Neural progenitor cell (in vitro differentiated cells): Measurements from ENCODE around the gene PFDN1. TPM values are rescaled to one million over a fixed set of nuclear protein-coding genes. Genes with fewer than 3 reads are reported as not detected.

Experiments
- DNase-seq: peaks from one replicate; pipeline ENCODE4 v3.0.0-alpha.2; 2016; ENCODE audit warnings: low spot score
- H2AFZ ChIP-seq: fragments of 200-600 bp; sonication (generic); replicated peaks from 2 replicates; pipeline ENCODE4 v1.6.1; 2016; ENCODE audit warnings: antibody characterized with exemption
- H3F3A ChIP-seq: fragments of 200-600 bp; sonication (generic); 2 replicates; pipeline ENCODE4 v1.6.1; 2016; ENCODE audit warnings: antibody characterized with exemption, low read depth
- H3K27ac ChIP-seq: fragments of 200-600 bp; sonication (generic); 2 replicates; pipeline ENCODE4 v1.5.1; 2016; ENCODE audit warnings: mild to moderate bottlenecking
- H3K27me3 ChIP-seq: fragments of 200-600 bp; sonication (generic); 2 replicates; pipeline ENCODE4 v1.6.1; 2016; ENCODE audit warnings: mild to moderate bottlenecking, moderate library complexity
- H3K36me3 ChIP-seq: fragments of 200-600 bp; sonication (generic); 2 replicates; pipeline ENCODE4 v1.5.1; 2016
- H3K4me1 ChIP-seq: fragments of 200-600 bp; sonication (generic); 2 replicates; pipeline ENCODE4 v1.6.1; 2016; ENCODE audit warnings: mixed run types
- H3K4me2 ChIP-seq: fragments of 200-600 bp; sonication (generic); 2 replicates; pipeline ENCODE4 v1.6.1; 2016
- H3K4me3 ChIP-seq: fragments of 200-600 bp; sonication (generic); 2 replicates; pipeline ENCODE4 v1.5.1; 2016
- H3K79me2 ChIP-seq: fragments of 200-600 bp; sonication (generic); 2 replicates; pipeline ENCODE4 v1.6.1; 2016; ENCODE audit warnings: low read depth
- H3K9ac ChIP-seq: fragments of 200-600 bp; sonication (generic); 2 replicates; pipeline ENCODE4 v1.6.1; 2016
- H3K9me3 ChIP-seq: fragments of 200-600 bp; sonication (generic); 2 replicates; pipeline ENCODE4 v1.5.1; 2016; ENCODE audit warnings: low read depth
- H4K20me1 ChIP-seq: fragments of 200-600 bp; sonication (generic); 2 replicates; pipeline ENCODE4 v1.6.1; 2016; ENCODE audit warnings: low read depth
- H3K27ac Mint-ChIP-seq: 3 replicates; pipeline ENCODE4 v1.8.0; 2021; ENCODE audit warnings: mixed read lengths
- H3K27me3 Mint-ChIP-seq: 2 replicates; pipeline ENCODE4 v1.8.0; 2022; ENCODE audit warnings: low read depth, mild to moderate bottlenecking, inconsistent platforms, moderate library complexity, mixed read lengths; ENCODE audit not compliant: insufficient read depth
- H3K36me3 Mint-ChIP-seq: 3 replicates; pipeline ENCODE4 v1.8.0; 2021; ENCODE audit warnings: mixed read lengths
- H3K4me1 Mint-ChIP-seq: 3 replicates; pipeline ENCODE4 v1.8.0; 2021; ENCODE audit warnings: mixed read lengths
- H3K4me3 Mint-ChIP-seq: 3 replicates; pipeline ENCODE4 v1.8.0; 2021; ENCODE audit warnings: mild to moderate bottlenecking, moderate library complexity, mixed read lengths
- H3K9me3 Mint-ChIP-seq: 3 replicates; pipeline ENCODE4 v1.8.0; 2020; ENCODE audit warnings: mixed read lengths
- CTCF ChIP-seq: fragments of 200-600 bp; sonication (generic); IDR thresholded peaks from 2 replicates; pipeline ENCODE4 v1.5.1; 2017; ENCODE audit warnings: antibody characterized with exemption, mild to moderate bottlenecking
- EZH2 ChIP-seq: fragments of 200-600 bp; sonication (generic); IDR thresholded peaks from 2 replicates; pipeline ENCODE4 v1.6.1; 2017; ENCODE audit warnings: antibody characterized with exemption, mild to moderate bottlenecking, moderate library complexity
- EZH2phosphoT487 ChIP-seq: fragments of 200-600 bp; sonication (generic); IDR thresholded peaks from 2 replicates; pipeline ENCODE4 v1.6.1; 2017; ENCODE audit warnings: antibody characterized with exemption
- total RNA-seq: library from RNA; depleted of rRNA; stranded (reverse); fragments of >200 nt; gene quantifications from 2 replicates; pipeline ENCODE4 v1.2.3, GENCODE V29; 2015; ENCODE audit warnings: low replicate concordance

The PFDN1 gene
- total RNA-seq, 1 donor from 2014 or later = 79.8 TPM

GRCh38 chr5:140309706-140310249 lies 6.9 kb upstream of the PFDN1 start:
- Histone ChIP-seq H3F3A (no peaks in the 10 kb centered on the region), H3K27me3 (no peaks in the 10 kb centered on the region), H3K9me3 (no peaks in the 10 kb centered on the region), H3K4me1 (no peaks in the 10 kb centered on the region), H2AFZ (no peak overlapping the region), H4K20me1 (no peaks in the 10 kb centered on the region), H3K79me2 (no peaks in the 10 kb centered on the region), H3K9ac (no peak overlapping the region), H3K4me2 (no peak overlapping the region), H3K27ac (no peak overlapping the region), H3K36me3 (no peaks in the 10 kb centered on the region), H3K4me3 (no peak overlapping the region)
- Mint-ChIP-seq H3K4me3 (no peak overlapping the region), H3K27me3 (peaks cover 2% of the 10 kb centered on the region), H3K4me1 (peaks cover 18% of the 10 kb centered on the region), H3K36me3 (no peaks in the 10 kb centered on the region), H3K9me3 (no peaks in the 10 kb centered on the region), H3K27ac (no peak overlapping the region)
- no peak for DNase-seq
- TF ChIP-seq EZH2phosphoT487 (no peak), EZH2 (no peak), CTCF (no peak)

- Histone ChIP-seq H3K4me3 (no peak overlapping the region), H4K20me1 (no peaks in the 10 kb centered on the region), H3K4me1 (peaks cover 13% of the 10 kb centered on the region), H3F3A (no peaks in the 10 kb centered on the region), H3K36me3 (no peaks in the 10 kb centered on the region), H3K4me2 (no peak overlapping the region), H3K79me2 (peaks cover 24% of the 10 kb centered on the region), H3K9ac (no peak overlapping the region), H2AFZ (no peak overlapping the region), H3K27me3 (no peaks in the 10 kb centered on the region), H3K27ac (no peak overlapping the region), H3K9me3 (no peaks in the 10 kb centered on the region)
- Mint-ChIP-seq H3K36me3 (no peaks in the 10 kb centered on the region), H3K27me3 (peaks cover 4% of the 10 kb centered on the region), H3K9me3 (no peaks in the 10 kb centered on the region), H3K4me1 (peaks cover 20% of the 10 kb centered on the region), H3K27ac (no peak overlapping the region), H3K4me3 (no peak overlapping the region)
- no peak for TF ChIP-seq CTCF
- TF ChIP-seq EZH2 = no peak
- TF ChIP-seq EZH2phosphoT487 = no peak
- no peak for DNase-seq
These were observed 2.6 kb upstream of the PFDN1 start for GRCh38 chr5:140305471-140305870.

GRCh38 chr5:140303966-140304365 lies 1.1 kb upstream of the PFDN1 start:
- Mint-ChIP-seq H3K27me3 (peaks cover 4% of the 10 kb centered on the region), H3K4me1 (peaks cover 17% of the 10 kb centered on the region), H3K27ac (no peak overlapping the region), H3K36me3 (peaks cover 5% of the 10 kb centered on the region), H3K9me3 (no peaks in the 10 kb centered on the region), H3K4me3 (peak overlapping the region; percentile 52)
- no peak overlapping the region for H3K4me3 ChIP-seq
- H3K79me2 ChIP-seq = peaks cover 38% of the 10 kb centered on the region
- peak overlapping the region; percentile 98 for H3K4me2 ChIP-seq
- H3K27me3 ChIP-seq = no peaks in the 10 kb centered on the region
- TF ChIP-seq EZH2 (no peak), EZH2phosphoT487 (no peak), CTCF (no peak)
- H4K20me1 ChIP-seq = no peaks in the 10 kb centered on the region
- H3K9me3 ChIP-seq = no peaks in the 10 kb centered on the region
- H3K4me1 ChIP-seq = peaks cover 13% of the 10 kb centered on the region
- H2AFZ ChIP-seq = no peak overlapping the region
- no peaks in the 10 kb centered on the region for H3K36me3 ChIP-seq
- H3K9ac ChIP-seq = no peak overlapping the region
- no peaks in the 10 kb centered on the region for H3F3A ChIP-seq
- no peak overlapping the region for H3K27ac ChIP-seq
- no peak for DNase-seq
